ENCODE results near the gene PEX10.
A peak's percentile ranks its signal among the peaks of the same experiment; 100 is the strongest.

The PEX10 gene

DNA sequence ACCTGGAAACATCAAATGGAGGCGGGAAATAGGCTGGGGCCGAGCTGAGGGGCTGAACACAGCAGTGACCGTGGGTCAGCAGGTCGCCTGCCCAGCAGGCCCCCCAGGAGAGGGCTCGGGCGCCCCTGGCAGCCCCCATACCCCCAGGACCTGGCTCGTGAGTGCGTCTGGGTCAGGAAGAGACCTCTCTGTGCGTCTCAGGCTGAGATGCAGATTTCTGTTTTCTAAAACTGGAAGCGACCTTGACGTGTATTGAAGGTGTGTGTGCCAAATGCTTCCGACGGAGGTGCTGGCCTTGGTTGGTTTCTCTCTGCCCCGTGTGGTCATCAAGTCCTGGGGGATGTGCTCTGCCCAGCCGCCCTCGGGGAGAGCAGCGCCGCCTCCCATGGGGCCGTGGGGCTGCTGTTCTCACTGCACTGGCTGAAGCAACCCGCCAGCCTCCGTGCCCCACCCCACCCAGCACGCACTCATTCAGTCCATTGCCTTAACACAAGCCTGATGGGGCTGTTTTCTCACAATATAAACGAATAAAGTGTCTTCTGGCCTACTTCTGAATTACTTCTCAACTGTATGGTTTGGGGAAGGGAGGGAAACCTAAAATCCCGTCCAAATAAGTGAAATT, 7.4 kb downstream of the PEX10 start:
- no peak for DNase-seq (ENCODE audit: low read depth in 2 of 2)

- DNase-seq (ENCODE audit: low read depth in 2 of 2) = no peak
Measured at GRCh38 chr1:2404142-2404889, 8.0 kb downstream of the PEX10 start.

DNA sequence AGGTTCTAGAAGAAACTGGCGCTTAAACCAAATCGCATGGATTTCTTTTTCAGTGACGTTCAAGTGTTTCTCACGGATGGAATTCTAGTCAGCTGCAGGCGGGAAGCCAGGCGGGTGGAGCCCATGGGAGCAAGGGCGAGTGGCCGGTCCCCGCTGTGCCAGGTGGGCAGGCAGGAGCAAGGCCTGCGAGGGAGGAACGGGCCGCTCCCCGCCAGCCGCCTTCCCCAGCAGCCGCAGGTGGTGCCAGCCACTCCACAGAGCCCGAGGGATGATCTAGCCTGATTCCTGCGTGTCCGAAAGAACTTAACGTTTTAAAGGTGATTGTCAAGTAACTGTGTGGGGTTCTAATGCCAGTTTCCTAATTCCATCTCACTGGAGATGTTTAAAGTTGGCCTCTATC, 9.1 kb downstream of the PEX10 start:
- no peak for DNase-seq (ENCODE audit: low read depth in 2 of 2)

- DNase-seq (ENCODE audit: low read depth in 2 of 2) = no peak
Measured at GRCh38 chr1:2402420-2402819, 9.9 kb downstream of the PEX10 start.

GRCh38 chr1:2400950-2401649, 11.3 kb downstream of the PEX10 start:
- DNase-seq (ENCODE audit: low read depth in 2 of 2) = no peak

DNA sequence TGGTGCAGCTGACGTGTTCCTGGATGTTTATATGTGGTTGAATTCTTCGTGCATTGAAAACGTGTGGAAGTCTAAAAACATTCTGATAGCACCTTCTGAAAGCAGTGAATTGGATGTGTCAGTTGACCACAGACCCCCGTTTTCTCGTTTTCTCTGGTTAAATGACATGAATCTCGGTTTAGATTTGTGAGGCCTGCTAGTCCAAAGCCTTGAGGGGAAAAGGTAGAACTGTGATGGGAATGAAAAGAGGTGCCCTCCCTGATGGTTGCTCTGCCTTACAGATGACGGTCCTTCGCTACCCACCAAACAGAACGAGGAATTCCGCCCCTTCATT, 11.8 kb downstream of the PEX10 start:
- DNase-seq (ENCODE audit: low read depth in 2 of 2) = no peak

DNA sequence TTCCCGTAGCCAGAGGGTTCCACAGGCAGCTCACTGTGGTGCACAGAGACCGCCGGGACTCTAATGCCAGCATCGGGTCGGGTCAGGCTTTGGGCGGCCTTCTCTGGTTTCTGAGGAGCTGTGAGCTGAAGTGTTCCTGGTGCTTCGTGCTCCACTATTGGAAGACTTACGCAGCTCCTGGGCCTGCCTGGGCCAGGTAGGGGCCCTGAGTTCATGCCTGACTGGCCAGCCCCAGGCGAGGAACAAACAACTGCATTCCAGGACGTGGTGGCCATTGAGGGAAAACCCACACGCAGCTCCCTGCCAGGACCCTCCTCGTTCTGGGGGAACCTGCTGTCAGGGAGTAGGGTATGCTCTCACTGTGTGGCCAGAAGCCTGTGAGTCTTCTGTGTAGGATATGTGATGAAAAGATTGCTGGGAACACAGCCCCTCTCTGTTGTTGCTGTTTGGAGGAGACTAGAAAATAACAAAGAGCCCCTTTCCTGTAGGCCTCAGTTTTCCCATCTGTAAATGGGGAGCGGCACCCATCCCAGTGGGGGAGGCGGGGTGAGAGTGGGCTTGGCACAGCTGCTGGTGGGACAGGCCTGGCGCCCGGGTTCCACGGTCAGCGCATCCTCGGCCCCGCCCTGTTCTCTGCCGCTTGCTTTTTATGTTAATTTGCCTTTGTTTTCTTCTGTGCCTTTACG, 12.3 kb downstream of the PEX10 start:
- no peak for DNase-seq (ENCODE audit: low read depth in 2 of 2)

- no peak for DNase-seq (ENCODE audit: low read depth in 2 of 2)
Measured at GRCh38 chr1:2398871-2399270, 13.5 kb downstream of the PEX10 start.

DNA sequence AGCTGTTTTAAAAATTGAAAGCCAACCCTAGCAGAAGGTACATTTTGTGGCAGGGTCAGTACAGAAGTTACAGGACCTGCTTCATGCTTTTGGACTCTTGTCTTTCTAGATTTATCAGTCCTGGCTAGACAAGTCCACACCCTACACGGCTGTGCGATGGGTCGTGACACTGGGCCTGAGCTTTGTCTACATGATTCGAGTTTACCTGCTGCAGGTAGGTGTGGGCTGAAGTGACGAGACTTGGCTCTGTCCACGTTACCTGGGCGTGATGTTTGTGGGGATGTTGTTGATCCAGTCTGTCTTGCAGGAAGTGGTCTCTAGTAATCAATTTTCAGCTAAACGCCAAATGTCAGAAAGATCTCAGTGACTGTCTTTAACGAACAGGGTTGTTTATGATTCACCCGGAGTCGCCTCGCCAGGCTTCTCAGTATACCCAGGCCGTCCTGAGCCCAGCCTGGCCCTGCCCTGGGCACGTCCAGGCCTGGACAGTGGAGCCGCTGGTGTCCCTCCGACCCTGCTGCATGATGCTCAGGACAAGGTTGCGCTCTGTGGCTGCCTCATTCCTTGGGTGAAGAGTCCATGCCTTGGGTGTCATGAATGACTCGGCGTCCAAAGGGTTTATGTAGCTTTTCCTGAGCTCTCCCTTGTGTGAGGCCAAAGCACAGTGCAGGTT, 15.2 kb downstream of the PEX10 start:
- DNase-seq (ENCODE audit: low read depth in 2 of 2) = no peak

DNA sequence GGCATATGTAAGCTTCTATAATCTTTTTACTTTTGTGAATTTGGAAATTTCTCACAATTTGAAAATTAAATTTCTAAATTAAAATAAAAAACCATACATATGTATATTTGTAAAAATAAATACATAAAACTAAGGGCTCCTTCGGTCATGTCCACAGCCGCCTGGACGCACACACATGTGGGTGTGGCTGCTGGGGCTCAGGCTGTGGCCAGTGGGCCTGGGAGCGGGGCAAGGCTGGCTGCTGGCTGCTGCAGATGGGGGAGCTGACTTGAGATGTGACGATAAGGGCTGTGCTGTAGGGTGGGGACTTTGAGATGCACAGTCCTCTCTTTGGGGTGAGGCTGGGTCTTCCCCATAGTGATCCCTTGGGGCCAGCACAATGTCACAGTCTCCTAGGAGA, 15.9 kb downstream of the PEX10 start:
- DNase-seq (ENCODE audit: low read depth in 2 of 2) = no peak

DNA sequence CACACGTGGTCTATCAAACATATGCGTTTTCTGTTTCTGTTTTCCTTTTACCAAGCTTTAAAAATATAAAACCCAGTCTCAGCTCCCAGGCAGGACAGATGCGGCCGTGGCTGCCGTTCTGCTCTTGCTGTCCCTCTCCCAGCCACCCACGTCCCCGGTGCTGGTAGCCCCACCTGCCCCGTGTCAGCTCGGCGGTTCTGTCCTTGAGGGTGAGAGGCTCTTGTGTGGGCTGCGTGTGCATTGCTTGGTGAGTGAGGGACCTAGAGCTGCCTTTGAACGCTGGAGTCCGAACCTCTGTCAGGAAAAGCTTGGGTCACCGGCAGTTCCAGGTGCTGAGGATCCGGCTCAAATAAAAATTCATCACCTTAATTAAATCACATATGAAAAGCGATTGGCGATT, 16.3 kb downstream of the PEX10 start:
- DNase-seq (ENCODE audit: low read depth in 2 of 2) = no peak

DNA sequence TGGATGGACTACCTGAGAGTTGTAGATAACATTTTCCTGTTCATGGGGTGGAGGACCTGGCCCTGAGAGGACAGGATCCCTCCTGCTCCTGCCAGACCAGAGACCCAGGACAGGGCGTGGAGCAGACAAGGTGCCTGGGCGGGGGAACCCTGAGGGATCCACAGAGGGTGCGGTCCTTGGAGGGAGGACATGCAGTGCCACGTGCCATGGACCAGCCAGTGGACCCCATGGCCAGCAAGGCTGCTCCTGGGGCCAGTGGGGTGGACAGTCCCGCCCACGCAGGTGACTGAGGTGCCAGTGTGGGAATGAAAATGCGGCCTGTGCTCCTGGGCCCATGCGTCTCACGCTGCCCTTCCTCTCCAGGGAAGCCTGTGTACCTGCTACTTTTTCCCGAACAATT, 17.1 kb downstream of the PEX10 start:
- no peak for DNase-seq (ENCODE audit: low read depth in 2 of 2)

- DNase-seq (ENCODE audit: low read depth in 2 of 2) = no peak
Measured at GRCh38 chr1:2394761-2395160, 17.6 kb downstream of the PEX10 start.

DNA sequence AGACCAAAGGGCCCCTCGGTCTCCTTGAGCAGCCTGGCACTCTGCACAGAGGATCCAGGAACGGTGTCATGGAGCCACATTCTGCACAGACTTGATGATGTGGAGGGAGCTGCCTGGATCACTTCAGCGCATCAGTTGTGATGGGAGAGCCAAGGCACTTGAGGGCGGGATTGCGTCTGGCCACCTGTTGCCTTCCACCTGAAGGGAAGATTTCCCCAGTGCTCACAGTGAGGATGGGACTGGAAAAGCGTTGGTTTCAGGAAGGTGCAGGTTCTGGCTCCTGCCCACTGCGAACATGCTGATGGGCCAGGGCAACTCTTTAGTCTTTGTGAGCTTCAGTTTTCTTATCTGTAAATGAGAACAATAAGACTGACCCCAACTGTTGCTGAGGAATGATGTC, 18.1 kb downstream of the PEX10 start:
- DNase-seq (ENCODE audit: low read depth in 2 of 2) = no peak

DNA sequence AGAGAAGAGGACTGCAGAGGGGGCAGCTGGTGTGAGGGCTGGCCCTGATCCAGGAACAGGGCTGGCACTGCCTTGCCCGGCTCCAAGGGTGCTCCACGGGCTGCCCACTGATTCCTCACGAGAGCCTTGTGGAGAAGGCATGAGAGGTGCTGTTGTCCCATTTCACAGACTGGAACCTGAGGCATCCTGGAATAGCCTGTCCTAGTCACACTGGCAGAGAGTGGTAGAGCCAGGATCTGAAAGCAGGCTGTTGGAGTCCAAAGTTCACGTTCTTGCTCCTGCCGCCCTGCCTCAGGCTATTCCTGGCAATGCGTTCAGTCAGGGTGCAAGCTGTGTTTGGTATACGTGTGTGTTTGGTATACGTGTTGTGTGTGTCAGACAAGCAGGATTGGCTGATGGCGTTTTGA, 18.9 kb downstream of the PEX10 start:
- no peak for DNase-seq (ENCODE audit: low read depth in 2 of 2)

DNA sequence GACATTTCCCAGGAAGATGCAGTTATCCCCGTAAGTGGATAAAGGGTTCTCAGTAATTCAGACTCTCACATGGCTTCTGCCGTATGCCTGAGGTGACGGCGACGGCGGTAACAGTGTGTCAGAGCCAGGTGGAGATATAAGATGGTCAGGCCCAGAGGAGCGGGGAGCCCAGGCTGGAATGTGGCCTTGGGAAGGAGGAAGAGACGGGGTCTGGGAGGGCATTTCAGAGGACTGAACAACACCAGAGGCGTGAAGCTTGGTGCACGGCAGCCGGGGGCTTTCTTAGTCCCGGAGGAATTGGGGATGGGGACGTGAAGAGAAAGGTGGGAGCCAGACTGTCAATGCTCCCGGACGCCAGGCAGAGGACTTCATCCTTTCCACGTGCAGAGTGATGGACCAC, 19.7 kb downstream of the PEX10 start:
- DNase-seq (ENCODE audit: low read depth in 2 of 2) = no peak

- no peak for DNase-seq (ENCODE audit: low read depth in 2 of 2)
Measured at GRCh38 chr1:2391931-2392509, 20.3 kb downstream of the PEX10 start.

DNA sequence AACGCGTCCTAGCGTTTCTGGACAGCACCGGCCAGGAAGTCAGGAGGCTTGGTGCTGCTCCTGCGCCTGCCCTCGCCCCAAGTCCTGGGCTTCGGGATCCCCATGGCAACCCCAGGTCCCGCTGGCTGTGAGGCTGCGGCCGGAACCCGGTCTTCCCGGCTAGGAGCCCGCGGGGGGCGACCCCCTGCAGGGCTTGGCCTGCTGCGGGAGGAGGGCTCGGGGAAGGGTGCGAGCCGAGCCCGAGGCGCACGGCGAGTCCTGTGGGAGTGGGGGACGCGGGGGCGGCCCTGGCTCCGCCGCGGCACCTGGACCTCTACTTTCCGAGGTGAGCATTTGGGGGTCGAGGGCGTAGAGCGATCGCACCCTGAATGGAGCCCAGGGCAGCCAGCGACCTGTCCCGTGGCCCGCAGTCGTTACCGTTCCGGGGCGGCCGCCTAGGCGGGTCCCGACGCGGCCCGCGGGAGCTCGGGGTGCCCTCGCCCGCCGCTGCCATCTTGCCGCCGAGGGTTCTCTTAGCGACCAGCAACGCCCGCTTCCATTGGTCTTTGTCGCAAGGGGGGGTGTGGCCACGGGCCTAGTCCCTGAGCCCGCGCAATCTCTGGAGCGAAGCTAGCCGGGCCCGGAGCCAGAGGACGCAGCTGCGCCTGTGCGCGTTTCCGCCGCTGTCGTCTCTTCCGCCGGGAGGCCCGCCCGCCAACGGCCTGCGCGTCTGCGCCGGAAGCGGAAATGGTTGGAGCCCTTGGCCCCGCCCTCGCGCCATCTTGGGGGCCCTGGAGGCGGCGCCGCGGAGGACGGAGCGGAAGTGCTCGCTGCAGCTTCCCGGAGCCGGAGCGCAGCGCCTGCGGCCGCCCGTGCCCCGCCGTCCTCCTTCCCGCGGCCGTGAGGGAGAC, 21.1 kb downstream of the PEX10 start, which contains the start of the genes MORN1 and RER1:
Gene MORN1, minus strand, starts transcription at position 514 of the 890 bp plus-strand sequence. Its CDS starts 21 bp downstream, at position 493.
Gene RER1, plus strand, starts transcription at position 801 of the 890 bp plus-strand sequence. CDS start 3,950 bp downstream, outside the sequence.
- peak; percentile 97 for DNase-seq (ENCODE audit: low read depth in 2 of 2)

DNA sequence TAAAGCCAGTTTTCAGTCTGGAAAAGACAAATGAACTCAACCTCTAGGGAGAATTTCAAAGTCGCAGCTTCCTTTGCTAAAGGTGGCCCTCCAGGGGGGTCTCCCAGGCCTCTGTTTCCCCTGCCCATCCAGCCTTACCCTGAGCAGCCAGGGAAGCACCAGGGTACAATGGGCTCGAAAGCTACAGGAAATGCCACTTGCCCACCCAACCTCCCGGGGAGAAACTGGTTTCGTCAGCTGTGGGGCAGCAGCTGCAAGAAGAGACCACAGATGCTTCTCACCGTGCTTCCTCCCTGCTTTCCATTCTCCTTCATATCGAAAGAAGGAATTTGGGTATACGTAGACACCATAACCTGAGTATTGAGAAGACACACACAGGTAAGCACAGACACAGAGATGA, 22.7 kb downstream of the PEX10 start:
- DNase-seq (ENCODE audit: low read depth in 2 of 2) = no peak
